Fibroblast of gingiva (primary cell): ENCODE measurements around the gene NELFCD.
"Not testable (repeated sequence)": the region's sequence is repeated elsewhere in the genome, so short reads cannot be mapped to it uniquely, and the experiment has no call there.

Source experiments
- DNase-seq: peaks from one replicate; pipeline ENCODE4 v3.0.0-alpha.2; 2011; ENCODE audit warnings: low read depth

The NELFCD gene

GRCh38 chr20:58973866-58974265 is 7.2 kb upstream of the NELFCD start:
- DNase-seq = no peak

- DNase-seq = no peak
These were observed 5.7 kb upstream of the NELFCD start for GRCh38 chr20:58975353-58975752.

GRCh38 chr20:58976061-58976730 is 4.9 kb upstream of the NELFCD start:
- no peak for DNase-seq

- no peak for DNase-seq
These were observed 2.5 kb upstream of the NELFCD start for GRCh38 chr20:58978351-58979190.

- no peak for DNase-seq
These were observed 740 bp downstream of the NELFCD start for GRCh38 chr20:58981628-58982364.

- no peak for DNase-seq
These were observed 1.5 kb downstream of the NELFCD start for GRCh38 chr20:58982406-58983114.

GRCh38 chr20:58983115-58983468 is 2.0 kb downstream of the NELFCD start:
- not testable (repeated sequence) for DNase-seq

- no peak for DNase-seq
These were observed 3.6 kb downstream of the NELFCD start for GRCh38 chr20:58984691-58985090.

GRCh38 chr20:58985656-58986055 is 4.6 kb downstream of the NELFCD start:
- no peak for DNase-seq

GRCh38 chr20:58986286-58986967 is 5.4 kb downstream of the NELFCD start:
- DNase-seq = no peak

GRCh38 chr20:58986968-58987517 is 6.0 kb downstream of the NELFCD start:
- no peak for DNase-seq

GRCh38 chr20:58987790-58988564 is 6.9 kb downstream of the NELFCD start:
- DNase-seq = no peak

- DNase-seq = no peak
These were observed 7.5 kb downstream of the NELFCD start for GRCh38 chr20:58988565-58988882.

- no peak for DNase-seq
These were observed 8.1 kb downstream of the NELFCD start for GRCh38 chr20:58989196-58989595.

GRCh38 chr20:58990651-58991445 is 9.8 kb downstream of the NELFCD start:
- DNase-seq = no peak

- no peak for DNase-seq
These were observed 10.7 kb downstream of the NELFCD start for GRCh38 chr20:58991715-58992114.

GRCh38 chr20:58992911-58993310 is 11.9 kb downstream of the NELFCD start:
- DNase-seq = no peak

GRCh38 chr20:58993332-58994248 is 12.5 kb downstream of the NELFCD start:
- DNase-seq = no peak
